Endothelial cell of umbilical vein (primary cell): ENCODE data around the gene FMO2. TPM values are rescaled to one million over a fixed set of nuclear protein-coding genes. Genes with fewer than 3 reads are reported as not detected.

Experiments used
- BruUV-seq: library from RNA; stranded (reverse); fragments of 400-500 nt; replicated peaks from 2 replicates; lab custom pipeline; 2021; lab: Mats Ljungman, UMichigan
- CTCF ChIA-PET: fragments of 300-600, 350-600 bp; sonication (Branson Sonifier 250); formaldehyde crosslinking; loops from one replicate; lab custom pipeline; 2021; ENCODE audit warnings: antibody characterized with exemption, inconsistent platforms; lab: Charles Lee
- POLR2A ChIA-PET: fragments of 300-600, 350-600 bp; sonication (Branson Sonifier 250); formaldehyde crosslinking; loops from one replicate; lab custom pipeline; 2021; ENCODE audit warnings: antibody characterized with exemption, inconsistent platforms; lab: Charles Lee
- DNase-seq: peaks from one replicate; pipeline ENCODE4 v3.0.0-alpha.2; 2011; ENCODE audit warnings: low read depth, low spot score
- FAIRE-seq: peaks from 2 replicates; lab custom pipeline; 2011; peaks lifted over from hg19 to GRCh38; lab: Jason Lieb, UNC
- H2AFZ ChIP-seq: 2 replicates; pipeline ENCODE4 v1.6.0; 2012; ENCODE audit warnings: low read depth, low read length, control low read depth, inconsistent platforms
- H3K27ac ChIP-seq: 2 replicates; pipeline ENCODE4 v1.5.1; 2011; ENCODE audit warnings: low read depth, mild to moderate bottlenecking, control low read depth, low read length, moderate library complexity; ENCODE audit not compliant: insufficient read depth
- H3K27me3 ChIP-seq, 2 experiments: 2 replicates each; pipeline versions ENCODE4 v1.6.0 to v1.6.1; 2011; ENCODE audit warnings: low read length in 2 of 2, mixed read lengths in 1 of 2; ENCODE audit not compliant: control insufficient read depth in 2 of 2, insufficient read depth in 2 of 2
- H3K36me3 ChIP-seq, 2 experiments: 2 replicates in 1 of 2; 3 replicates in 1 of 2; pipeline ENCODE4 v1.5.1; 2011; ENCODE audit warnings: low read length in 2 of 2, mild to moderate bottlenecking in 1 of 2, moderate library complexity in 1 of 2; ENCODE audit not compliant: control insufficient read depth in 2 of 2, insufficient read depth in 2 of 2; ENCODE audit errors: extremely low read depth in 1 of 2
- H3K4me1 ChIP-seq: 3 replicates; pipeline ENCODE4 v1.5.1; 2011; ENCODE audit warnings: mild to moderate bottlenecking, low read length; ENCODE audit not compliant: control insufficient read depth, insufficient read depth; ENCODE audit errors: extremely low read depth
- H3K4me2 ChIP-seq: 2 replicates; pipeline ENCODE4 v1.6.1; 2011; ENCODE audit warnings: low read length, control low read depth, mixed read lengths; ENCODE audit not compliant: insufficient read depth
- H3K4me3 ChIP-seq, 3 experiments: fragments of 200-600 bp in 1 of 3; sonication (generic), shearing (Covaris generic) in 1 of 3; replicated peaks in 1 of 3; 2 replicates each; pipeline ENCODE4 v1.5.1; 2011 to 2016; ENCODE audit warnings: control low read depth in 3 of 3, low read length in 3 of 3, mild to moderate bottlenecking in 2 of 3, inconsistent platforms in 1 of 3, low read depth in 1 of 3, moderate library complexity in 1 of 3; ENCODE audit not compliant: insufficient read depth in 1 of 3
- H3K79me2 ChIP-seq: 2 replicates; pipeline ENCODE4 v1.6.0; 2012; ENCODE audit warnings: low read length, inconsistent platforms; ENCODE audit not compliant: control insufficient read depth, insufficient read depth
- H3K9ac ChIP-seq: replicated peaks from 2 replicates; pipeline ENCODE3; 2011; ENCODE audit warnings: low read length, control low read depth; ENCODE audit not compliant: insufficient read depth; ENCODE audit errors: extremely low read depth
- H3K9me1 ChIP-seq: replicated peaks from 3 replicates; pipeline ENCODE4 v1.6.0; 2011; ENCODE audit warnings: mild to moderate bottlenecking, low read length; ENCODE audit not compliant: control insufficient read depth, insufficient read depth; ENCODE audit errors: extremely low read depth
- H3K9me3 ChIP-seq: replicated peaks from 2 replicates; pipeline ENCODE4 v1.5.1; 2012; ENCODE audit warnings: low read length, inconsistent platforms; ENCODE audit not compliant: control insufficient read depth, insufficient read depth
- H4K20me1 ChIP-seq: replicated peaks from 2 replicates; pipeline ENCODE3; 2011; ENCODE audit warnings: mild to moderate bottlenecking, low read length; ENCODE audit not compliant: control insufficient read depth, insufficient read depth; ENCODE audit errors: extremely low read depth
- EZH2 ChIP-seq: IDR thresholded peaks from 2 replicates; pipeline ENCODE4 v1.6.1; 2012; ENCODE audit warnings: borderline replicate concordance, low read depth, mild to moderate bottlenecking, moderate library complexity, low read length, inconsistent platforms; ENCODE audit not compliant: severe bottlenecking
- FOS ChIP-seq: IDR thresholded peaks from 2 replicates; pipeline ENCODE4 v1.6.1; 2011; ENCODE audit warnings: mild to moderate bottlenecking, low read length, moderate library complexity, borderline replicate concordance; ENCODE audit not compliant: insufficient read depth
- GATA2 ChIP-seq: IDR thresholded peaks from 2 replicates; pipeline ENCODE4 v1.7.0; 2011; ENCODE audit warnings: low read depth, mild to moderate bottlenecking, moderate library complexity, mixed read lengths, low read length; ENCODE audit not compliant: insufficient read length, insufficient read depth
- JUN ChIP-seq: IDR thresholded peaks from 2 replicates; pipeline ENCODE4 v1.6.1; 2011; ENCODE audit warnings: borderline replicate concordance, low read depth; ENCODE audit not compliant: insufficient read length, insufficient read depth
- MYC ChIP-seq: IDR thresholded peaks from one replicate; pipeline ENCODE4 v1.6.1; 2011; ENCODE audit warnings: mild to moderate bottlenecking, low read depth, low read length
- POLR2A ChIP-seq: IDR thresholded peaks from 2 replicates; pipeline ENCODE4 v1.6.1; 2012; ENCODE audit warnings: low read depth, mild to moderate bottlenecking, control low read depth, low read length
- POLR2AphosphoS5 ChIP-seq: IDR thresholded peaks from 2 replicates; pipeline ENCODE4 v1.6.1; 2012; ENCODE audit warnings: low read depth, mild to moderate bottlenecking, control low read depth, low read length, moderate library complexity; ENCODE audit not compliant: insufficient read depth
- dilution Hi-C: fragments of 300-500 bp; cut with MboI; formaldehyde crosslinking; loops from one replicate; pipeline ENCODE4 v1.15.0; 2019; ENCODE audit warnings: low sequenced_read_pairs; ENCODE audit not compliant: extremely low pct_ligation_motif_present
- intact Hi-C: fragments of 100-400 bp; cut with micrococcal nuclease; formaldehyde crosslinking; loops from one replicate; pipeline ENCODE4 v1.10.0; 2022
- polyA plus RNA-seq, 4 experiments: library from polyadenylated mRNA; depleted of rRNA in 3 of 4; stranded (reverse) in 3 of 4; unstranded in 1 of 4; fragments of >200 nt; gene quantifications; 2 replicates each; pipeline versions ENCODE4 v1.2.1 to v1.2.3, GENCODE V29; 2011 to 2012; ENCODE audit warnings: missing spikeins in 1 of 4
- total RNA-seq: library from RNA; stranded (reverse); gene quantifications from 2 replicates; pipeline ENCODE4 v1.2.3, GENCODE V29; 2021
- TF ChIP-seq, protein P1 (sequence below): IDR thresholded peaks from 2 replicates; pipeline ENCODE4 v1.6.1; 2011; ENCODE audit not compliant: insufficient read depth, insufficient read length
- TF ChIP-seq, protein P2 (sequence below), 2 donors: IDR thresholded peaks; 1 replicate in 1 of 2; 2 replicates in 1 of 2; pipeline ENCODE4 v1.5.1; 2011; ENCODE audit warnings: low read length in 2 of 2, mild to moderate bottlenecking in 2 of 2, moderate library complexity in 2 of 2, control low read depth in 1 of 2, inconsistent platforms in 1 of 2, low read depth in 1 of 2; ENCODE audit not compliant: insufficient read depth in 1 of 2; ENCODE audit errors: extremely low read depth in 1 of 2

FMO2 gene
- total and polyA plus RNA-seq, 2 donors (not counting 3 experiments of a cell fraction or from before 2014, with no cell fraction given), result not detected

DNA sequence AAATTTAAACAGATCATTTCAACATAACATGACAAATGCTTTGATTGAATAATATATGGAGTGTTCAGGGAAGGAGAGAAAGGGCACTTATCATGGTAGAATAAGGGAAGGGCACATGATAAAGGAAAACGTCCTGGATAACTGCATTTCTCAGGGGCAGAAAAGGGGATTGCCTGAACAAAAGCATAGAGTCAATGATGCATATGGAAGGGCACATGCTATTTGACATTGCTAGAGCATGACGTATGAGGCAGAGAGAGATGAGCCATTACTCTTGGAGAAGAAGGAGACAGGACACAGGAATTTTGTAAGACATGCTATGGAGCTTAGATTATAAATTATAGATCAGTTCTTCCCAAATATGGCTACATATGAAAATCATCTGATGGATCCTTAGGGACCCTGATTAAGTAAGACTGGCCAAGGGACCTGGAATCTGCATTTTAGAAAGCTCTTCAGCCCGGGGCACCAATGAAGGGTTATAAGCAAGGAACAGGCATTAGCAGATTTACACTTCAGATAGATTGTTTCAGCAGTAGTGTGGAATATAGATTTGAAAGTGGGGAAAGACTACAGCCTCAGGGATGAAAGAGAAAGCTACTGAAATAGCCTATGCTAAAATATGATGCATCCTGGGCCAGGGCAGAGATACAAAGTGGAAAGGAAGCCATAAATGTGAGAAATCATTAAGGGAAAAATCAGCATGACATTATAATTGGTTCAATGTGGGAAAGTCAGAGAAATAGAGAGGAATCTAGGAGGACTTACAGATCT, 21.3 kb downstream of the FMO2 start:
- DNase-seq, result no peak
- no peak overlapping the region for H3K4me2 ChIP-seq
- H3K9me1 ChIP-seq, result no peaks in the 10 kb centered on the region
- H3K4me1 ChIP-seq, result no peaks in the 10 kb centered on the region
- FAIRE-seq, result no peak
- CTCF ChIA-PET, result interaction anchor here (1.4 to 1.6 kb wide), 2 partner anchors 17 to 39 kb away, joined by 4 read pairs; no protein-coding TSS in a partner anchor
- no TSS peak for BruUV-seq
- H3K27me3 ChIP-seq, result no peaks in the 10 kb centered on the region
- no peaks in the 10 kb centered on the region for H3K79me2 ChIP-seq
- no peak overlapping the region for H3K4me3 ChIP-seq
- H3K9me3 ChIP-seq, result no peaks in the 10 kb centered on the region
- POLR2A ChIA-PET, result no interaction called here
- H3K27ac ChIP-seq, result no peak overlapping the region
- no peak overlapping the region for H3K9ac ChIP-seq
- no peak for TF ChIP-seq MYC
- no peak for TF ChIP-seq FOS
- TF ChIP-seq POLR2AphosphoS5, result no peak
- no peak for TF ChIP-seq POLR2A
- no peak for TF ChIP-seq GATA2
- TF ChIP-seq EZH2, result no peak
- TF ChIP-seq, protein P1, sequence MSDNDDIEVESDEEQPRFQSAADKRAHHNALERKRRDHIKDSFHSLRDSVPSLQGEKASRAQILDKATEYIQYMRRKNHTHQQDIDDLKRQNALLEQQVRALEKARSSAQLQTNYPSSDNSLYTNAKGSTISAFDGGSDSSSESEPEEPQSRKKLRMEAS, result no peak
- TF ChIP-seq, protein P2, sequence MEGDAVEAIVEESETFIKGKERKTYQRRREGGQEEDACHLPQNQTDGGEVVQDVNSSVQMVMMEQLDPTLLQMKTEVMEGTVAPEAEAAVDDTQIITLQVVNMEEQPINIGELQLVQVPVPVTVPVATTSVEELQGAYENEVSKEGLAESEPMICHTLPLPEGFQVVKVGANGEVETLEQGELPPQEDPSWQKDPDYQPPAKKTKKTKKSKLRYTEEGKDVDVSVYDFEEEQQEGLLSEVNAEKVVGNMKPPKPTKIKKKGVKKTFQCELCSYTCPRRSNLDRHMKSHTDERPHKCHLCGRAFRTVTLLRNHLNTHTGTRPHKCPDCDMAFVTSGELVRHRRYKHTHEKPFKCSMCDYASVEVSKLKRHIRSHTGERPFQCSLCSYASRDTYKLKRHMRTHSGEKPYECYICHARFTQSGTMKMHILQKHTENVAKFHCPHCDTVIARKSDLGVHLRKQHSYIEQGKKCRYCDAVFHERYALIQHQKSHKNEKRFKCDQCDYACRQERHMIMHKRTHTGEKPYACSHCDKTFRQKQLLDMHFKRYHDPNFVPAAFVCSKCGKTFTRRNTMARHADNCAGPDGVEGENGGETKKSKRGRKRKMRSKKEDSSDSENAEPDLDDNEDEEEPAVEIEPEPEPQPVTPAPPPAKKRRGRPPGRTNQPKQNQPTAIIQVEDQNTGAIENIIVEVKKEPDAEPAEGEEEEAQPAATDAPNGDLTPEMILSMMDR (IDR thresholded peaks at IDR 0.05; ENCODE audit: extremely low read depth in 1 of 2, insufficient read depth in 1 of 2, low read depth in 1 of 2, low read length in 2 of 2), result no peak
- no peak for TF ChIP-seq JUN
- intact Hi-C loops, result no loop called here
- no peak overlapping the region for H2AFZ ChIP-seq
- no peaks in the 10 kb centered on the region for H4K20me1 ChIP-seq
- dilution Hi-C loops, result no loop called here
- no peaks in the 10 kb centered on the region for H3K36me3 ChIP-seq
